ENCODE results near the gene OR10C1.
"Not testable (repeated sequence)": the region's sequence is repeated elsewhere in the genome, so short reads cannot be mapped to it uniquely, and the experiment has no call there.

OR10C1 gene

GRCh38 chr6:29439006-29439405 lies at the start of gene OR10C1:
Gene OR10C1, plus strand, starts transcription at chr6:29439306. Its CDS starts 710 bp downstream, at chr6:29440016.
- DNase-seq: no peak

GRCh38 chr6:29395331-29395730 lies 43.8 kb upstream of the OR10C1 start, which contains the start of gene OR12D2:
Gene OR12D2, plus strand, starts transcription at chr6:29395631. Its CDS starts 1,069 bp downstream, at chr6:29396700.
- DNase-seq: no peak

- DNase-seq: no peak
Measured at GRCh38 chr6:29399525-29399924, 39.6 kb upstream of the OR10C1 start.

- DNase-seq: no peak
Measured at GRCh38 chr6:29403801-29404200, 35.3 kb upstream of the OR10C1 start.

GRCh38 chr6:29414588-29414987 lies 24.5 kb upstream of the OR10C1 start, which contains the start of gene OR12D1:
Gene OR12D1, plus strand, starts transcription at chr6:29414928.
- DNase-seq: no peak

GRCh38 chr6:29419516-29419915 lies 19.6 kb upstream of the OR10C1 start:
- no peak for DNase-seq

- DNase-seq: no peak
Measured at GRCh38 chr6:29424168-29424567, 14.9 kb upstream of the OR10C1 start.

GRCh38 chr6:29424575-29424974 lies 14.5 kb upstream of the OR10C1 start:
- DNase-seq: no peak

- no peak for DNase-seq
Measured at GRCh38 chr6:29425075-29425474, 14.0 kb upstream of the OR10C1 start.

GRCh38 chr6:29426654-29427053 lies 12.5 kb upstream of the OR10C1 start:
- DNase-seq: no peak

- not testable (repeated sequence) for DNase-seq
Measured at GRCh38 chr6:29436730-29437129, 2.4 kb upstream of the OR10C1 start.

GRCh38 chr6:29442719-29443118 lies 3.6 kb downstream of the OR10C1 start:
- no peak for DNase-seq

- DNase-seq: not testable (repeated sequence)
Measured at GRCh38 chr6:29444031-29444430, 4.9 kb downstream of the OR10C1 start.

- no peak for DNase-seq
Measured at GRCh38 chr6:29447670-29448069, 8.6 kb downstream of the OR10C1 start.

- no peak for DNase-seq
Measured at GRCh38 chr6:29451471-29452193, 12.5 kb downstream of the OR10C1 start.

- DNase-seq: no peak
Measured at GRCh38 chr6:29456971-29457370, 17.9 kb downstream of the OR10C1 start, which contains the start of the genes OR11A1 and OR2H1. Gene OR11A1, minus strand, starts transcription at chr6:29457071. Its CDS starts 29,430 bp downstream, at chr6:29427641. Gene OR2H1, plus strand, starts transcription at chr6:29457155. Its CDS starts 4,615 bp downstream, at chr6:29461770.

- DNase-seq: no peak
Measured at GRCh38 chr6:29461021-29461814, 22.1 kb downstream of the OR10C1 start.

GRCh38 chr6:29462022-29462421 lies 22.9 kb downstream of the OR10C1 start:
- no peak for DNase-seq

- no peak for DNase-seq
Measured at GRCh38 chr6:29465279-29465678, 26.2 kb downstream of the OR10C1 start.

- no peak for DNase-seq
Measured at GRCh38 chr6:29465801-29466200, 26.7 kb downstream of the OR10C1 start.

- DNase-seq: no peak
Measured at GRCh38 chr6:29466241-29466640, 27.1 kb downstream of the OR10C1 start.

- no peak for DNase-seq
Measured at GRCh38 chr6:29474996-29475395, 35.9 kb downstream of the OR10C1 start.

- DNase-seq: no peak
Measured at GRCh38 chr6:29477923-29478450, 38.9 kb downstream of the OR10C1 start.

- no peak for DNase-seq
Measured at GRCh38 chr6:29478740-29479139, 39.6 kb downstream of the OR10C1 start.

All from CD4-positive, alpha-beta T cell treated with Interleukin-10 for 1 hour (primary cell).